Naive thymus-derived CD4-positive, alpha-beta T cell (primary cell): ENCODE data around the gene MUC15. TPM values are rescaled to one million over a fixed set of nuclear protein-coding genes. Genes with fewer than 3 reads are reported as not detected.

Source experiments
- ATAC-seq: fragments of 150-1000 bp; cut with Tn5 transposase; 2 replicates; pipeline ENCODE4 v1.10.0; 2021; ENCODE audit warnings: mild to moderate bottlenecking, moderate library complexity
- CTCF ChIA-PET: fragments of 350-600 bp; sonication (Branson Sonifier 250); formaldehyde crosslinking; loops from one replicate; lab custom pipeline; 2021; ENCODE audit warnings: antibody characterized with exemption; lab: Charles Lee
- POLR2A ChIA-PET: fragments of 350-600 bp; sonication (Branson Sonifier 250); formaldehyde crosslinking; loops from one replicate; lab custom pipeline; 2021; ENCODE audit warnings: antibody characterized with exemption, inconsistent platforms; lab: Charles Lee
- DNase-seq, 9 donors: peaks; one replicate each; pipeline versions ENCODE4 v3.0.0 to v3.0.0-alpha.2; 2020 to 2022; ENCODE audit warnings: mixed read lengths in 1 of 9
- H3K27ac ChIP-seq: one replicate; pipeline ENCODE4 v1.7.0; 2013; ENCODE audit warnings: mild to moderate bottlenecking, low read depth, low read length, moderate library complexity
- H3K27me3 ChIP-seq, 2 donors: one replicate each; pipeline ENCODE4 v1.7.0; 2013; ENCODE audit warnings: low read length in 2 of 2, mild to moderate bottlenecking in 2 of 2, moderate library complexity in 2 of 2; ENCODE audit not compliant: control insufficient read depth in 2 of 2, insufficient read depth in 2 of 2
- H3K36me3 ChIP-seq, 3 experiments: 1 replicate in 2 of 3; 2 replicates in 1 of 3; pipeline ENCODE4 v1.7.0; 2013; ENCODE audit warnings: low read length in 3 of 3, mild to moderate bottlenecking in 3 of 3, moderate library complexity in 1 of 3; ENCODE audit not compliant: insufficient read depth in 3 of 3, control insufficient read depth in 2 of 3
- H3K4me1 ChIP-seq, 2 donors: one replicate each; pipeline ENCODE4 v1.7.0; 2013; ENCODE audit warnings: low read length in 2 of 2, mild to moderate bottlenecking in 2 of 2, moderate library complexity in 1 of 2; ENCODE audit not compliant: control insufficient read depth in 2 of 2, insufficient read depth in 2 of 2
- H3K4me3 ChIP-seq: 2 replicates; pipeline ENCODE4 v1.7.0; 2013; ENCODE audit warnings: mild to moderate bottlenecking, low read length
- H3K9me3 ChIP-seq, 3 experiments: 1 replicate in 2 of 3; 2 replicates in 1 of 3; pipeline ENCODE4 v1.7.0; 2013; ENCODE audit warnings: low read length in 3 of 3; ENCODE audit not compliant: control insufficient read depth in 2 of 3
- H3K27ac Mint-ChIP-seq, 9 donors: one replicate each; pipeline ENCODE4 v1.8.0; 2020 to 2022; ENCODE audit warnings: mixed read lengths in 9 of 9, mild to moderate bottlenecking in 8 of 9, moderate library complexity in 5 of 9, inconsistent platforms in 2 of 9
- H3K27me3 Mint-ChIP-seq, 5 donors: one replicate each; pipeline ENCODE4 v1.8.0; 2021 to 2022; ENCODE audit warnings: mixed read lengths in 5 of 5, mild to moderate bottlenecking in 1 of 5
- H3K36me3 Mint-ChIP-seq, 5 donors: one replicate each; pipeline ENCODE4 v1.8.0; 2020 to 2022; ENCODE audit warnings: mixed read lengths in 5 of 5, mild to moderate bottlenecking in 3 of 5, inconsistent platforms in 1 of 5
- H3K4me1 Mint-ChIP-seq, 7 donors: one replicate each; pipeline ENCODE4 v1.8.0; 2020 to 2022; ENCODE audit warnings: mixed read lengths in 7 of 7, mild to moderate bottlenecking in 3 of 7, inconsistent platforms in 1 of 7
- H3K4me3 Mint-ChIP-seq, 10 donors: one replicate each; pipeline ENCODE4 v1.8.0; 2020 to 2022; ENCODE audit warnings: mild to moderate bottlenecking in 10 of 10, mixed read lengths in 10 of 10, moderate library complexity in 6 of 10, inconsistent platforms in 2 of 10
- H3K9me3 Mint-ChIP-seq, 11 donors: one replicate each; pipeline ENCODE4 v1.8.0; 2020 to 2022; ENCODE audit warnings: mixed read lengths in 11 of 11, mild to moderate bottlenecking in 4 of 11, inconsistent platforms in 1 of 11, moderate library complexity in 1 of 11
- intact Hi-C, 2 donors: fragments of 100-400 bp; cut with micrococcal nuclease; formaldehyde crosslinking; loops; one replicate each; pipeline ENCODE4 v1.15.1; 2023
- polyA plus RNA-seq, 2 donors: library from polyadenylated mRNA; unstranded; fragments of 300-500 nt; fragmentation: Illumina TruSeq; gene quantifications; one replicate each; pipeline ENCODE4 v1.2.3, GENCODE V29; 2021
- total RNA-seq, 6 experiments: library from RNA in 5 of 6; stranded (reverse) in 5 of 6; gene quantifications; 1 replicate in 5 of 6; 2 replicates in 1 of 6; pipeline ENCODE4 v1.2.3 and lab custom pipeline; 2021 to 2026

The MUC15 gene
- total RNA-seq (not detected), polyA plus RNA-seq (not detected), total RNA-seq (lab: John Stamatoyannopoulos, UW) (not detected)

- Mint-ChIP-seq H3K36me3 (no peaks in the 10 kb centered on the region), H3K27me3 (peaks cover 0 to 4% (median 0%) of the 10 kb centered on the region in 5 donors), H3K4me3 (no peak within 1 kb of the TSS), H3K27ac (no peak within 1 kb of the TSS), H3K9me3 (peaks cover 0 to 5% (median 0%) of the 10 kb centered on the region in 11 donors), H3K4me1 (no peaks in the 10 kb centered on the region)
- DNase-seq (no peak), ATAC-seq (no peak)
- Histone ChIP-seq H3K36me3 (no peaks in the 10 kb centered on the region), H3K4me1 (no peaks in the 10 kb centered on the region), H3K9me3 (no peaks in the 10 kb centered on the region), H3K4me3 (no peak within 1 kb of the TSS), H3K27ac (no peak within 1 kb of the TSS), H3K27me3 (no peaks in the 10 kb centered on the region)
- CTCF ChIA-PET = no interaction called here
- intact Hi-C loops = no loop called here
- POLR2A ChIA-PET = no interaction called here
Measured at GRCh38 chr11:26571861-26572654, at the start of gene MUC15. MUC15 (minus strand) TSS chr11:26572263; CDS start chr11:26567094, 5,169 bp downstream.

GRCh38 chr11:26621132-26621531 lies 49.1 kb upstream of the MUC15 start:
- Mint-ChIP-seq H3K36me3 (no peaks in the 10 kb centered on the region), H3K9me3 (peaks cover 0 to 11% (median 2%) of the 10 kb centered on the region in 11 donors), H3K4me1 (no peaks in the 10 kb centered on the region), H3K27ac (no peak overlapping the region), H3K27me3 (no peaks in the 10 kb centered on the region), H3K4me3 (no peak overlapping the region)
- Histone ChIP-seq H3K27me3 (no peaks in the 10 kb centered on the region), H3K9me3 (no peaks in the 10 kb centered on the region), H3K4me1 (no peaks in the 10 kb centered on the region), H3K27ac (no peak overlapping the region), H3K36me3 (no peaks in the 10 kb centered on the region), H3K4me3 (no peak overlapping the region)
- ChIA-PET CTCF (no interaction called here), POLR2A (no interaction called here)
- no peak for DNase-seq
- no peak for ATAC-seq
- intact Hi-C loops = no loop called here

- Histone ChIP-seq H3K4me1 (no peaks in the 10 kb centered on the region), H3K4me3 (no peak overlapping the region), H3K27me3 (no peaks in the 10 kb centered on the region), H3K9me3 (no peaks in the 10 kb centered on the region), H3K36me3 (no peaks in the 10 kb centered on the region), H3K27ac (no peak overlapping the region)
- Mint-ChIP-seq H3K4me1 (no peaks in the 10 kb centered on the region), H3K27ac (no peak overlapping the region), H3K4me3 (no peak overlapping the region), H3K9me3 (peaks cover 0 to 10% (median 2%) of the 10 kb centered on the region in 11 donors), H3K36me3 (no peaks in the 10 kb centered on the region), H3K27me3 (no peaks in the 10 kb centered on the region)
- ATAC-seq (no peak), DNase-seq (no peak)
- intact Hi-C loops = no loop called here
- CTCF ChIA-PET = no interaction called here
- POLR2A ChIA-PET = no interaction called here
Measured at GRCh38 chr11:26620282-26621045, 48.4 kb upstream of the MUC15 start.

- no peaks in the 10 kb centered on the region for H3K4me1 ChIP-seq
- POLR2A ChIA-PET = no interaction called here
- ATAC-seq (no peak), DNase-seq (no peak)
- H3K9me3 Mint-ChIP-seq = peaks cover 0 to 9% (median 3%) of the 10 kb centered on the region in 11 donors
- H3K36me3 Mint-ChIP-seq = no peaks in the 10 kb centered on the region
- no peaks in the 10 kb centered on the region for H3K9me3 ChIP-seq
- no peak overlapping the region for H3K27ac ChIP-seq
- H3K4me1 Mint-ChIP-seq = no peaks in the 10 kb centered on the region
- intact Hi-C loops = no loop called here
- no peaks in the 10 kb centered on the region for H3K27me3 ChIP-seq
- no peak overlapping the region for H3K4me3 Mint-ChIP-seq
- no peak overlapping the region for H3K27ac Mint-ChIP-seq
- H3K27me3 Mint-ChIP-seq = no peaks in the 10 kb centered on the region
- H3K4me3 ChIP-seq = no peak overlapping the region
- no peaks in the 10 kb centered on the region for H3K36me3 ChIP-seq
- CTCF ChIA-PET = no interaction called here
Measured at GRCh38 chr11:26618441-26618840, 46.4 kb upstream of the MUC15 start.

- no peak for DNase-seq
- POLR2A ChIA-PET = no interaction called here
Measured at GRCh38 chr11:26613759-26614158, 41.7 kb upstream of the MUC15 start.

GRCh38 chr11:26608507-26609146 lies 36.6 kb upstream of the MUC15 start:
- no peaks in the 10 kb centered on the region for H3K36me3 Mint-ChIP-seq
- intact Hi-C loops = no loop called here
- ATAC-seq = no peak

More at GRCh38 chr11:26613759-26614158, 41.7 kb upstream of the MUC15 start:
- H3K9me3 ChIP-seq = no peaks in the 10 kb centered on the region
- no peaks in the 10 kb centered on the region for H3K4me1 ChIP-seq
- CTCF ChIA-PET = no interaction called here
- no peak for ATAC-seq
- no peaks in the 10 kb centered on the region for H3K36me3 Mint-ChIP-seq
- H3K36me3 ChIP-seq = no peaks in the 10 kb centered on the region
- H3K27me3 ChIP-seq = no peaks in the 10 kb centered on the region
- intact Hi-C loops = no loop called here
- H3K4me3 ChIP-seq = no peak overlapping the region
- no peaks in the 10 kb centered on the region for H3K4me1 Mint-ChIP-seq
- no peak overlapping the region for H3K27ac ChIP-seq
- H3K27me3 Mint-ChIP-seq = no peaks in the 10 kb centered on the region
- no peak overlapping the region for H3K27ac Mint-ChIP-seq
- H3K4me3 Mint-ChIP-seq = no peak overlapping the region
- peaks cover 0 to 33% (median 11%) of the 10 kb centered on the region in 11 donors for H3K9me3 Mint-ChIP-seq

More at GRCh38 chr11:26608507-26609146, 36.6 kb upstream of the MUC15 start:
- Mint-ChIP-seq H3K9me3 (peaks cover 3 to 47% (median 13%) of the 10 kb centered on the region in 11 donors), H3K4me1 (no peaks in the 10 kb centered on the region), H3K4me3 (no peak overlapping the region), H3K27ac (no peak overlapping the region), H3K27me3 (no peaks in the 10 kb centered on the region)
- ChIA-PET POLR2A (interaction anchor here (0.5 kb wide), 1 partner anchor 1723 kb away, joined by 3 read pairs; no protein-coding TSS in a partner anchor), CTCF (no interaction called here)
- Histone ChIP-seq H3K27ac (no peak overlapping the region), H3K9me3 (no peaks in the 10 kb centered on the region), H3K36me3 (no peaks in the 10 kb centered on the region), H3K27me3 (no peaks in the 10 kb centered on the region), H3K4me3 (no peak overlapping the region), H3K4me1 (no peaks in the 10 kb centered on the region)
- no peak for DNase-seq
